B cell (primary cell): Measurements from ENCODE around the gene ATP5MC2. TPM values are rescaled to one million over a fixed set of nuclear protein-coding genes. Genes with fewer than 3 reads are reported as not detected.

Source experiments
- ATAC-seq: fragments of 200-7000 bp; cut with Tn5 transposase; one replicate; pipeline ENCODE4 v1.10.0; 2021; ENCODE audit warnings: low read depth, mild to moderate bottlenecking, moderate number of reproducible peaks, moderate library complexity
- CTCF ChIA-PET: fragments of 350-600 bp; sonication (Branson Sonifier 250); formaldehyde crosslinking; loops from one replicate; lab custom pipeline; 2021; ENCODE audit warnings: antibody characterized with exemption, inconsistent platforms; lab: Charles Lee
- POLR2A ChIA-PET: fragments of 350-600 bp; sonication (Branson Sonifier 250); formaldehyde crosslinking; loops from one replicate; lab custom pipeline; 2021; ENCODE audit warnings: antibody characterized with exemption; lab: Charles Lee
- DNase-seq: peaks from one replicate; pipeline ENCODE4 v3.0.0; 2013
- H2AFZ ChIP-seq: 2 replicates; pipeline ENCODE4 v1.6.1; 2012; ENCODE audit warnings: mild to moderate bottlenecking, low read depth, low read length; ENCODE audit not compliant: insufficient read depth, poor library complexity, severe bottlenecking
- H3K27ac ChIP-seq, 2 donors: 1 replicate in 1 of 2; 2 replicates in 1 of 2; pipeline ENCODE4 v1.5.1; 2012 to 2013; ENCODE audit warnings: low read length in 2 of 2, mild to moderate bottlenecking in 2 of 2, moderate library complexity in 1 of 2
- H3K27me3 ChIP-seq, 4 experiments: fragments of 200-600 bp in 1 of 4; sonication (generic) in 1 of 4; replicated peaks in 1 of 4; 1 replicate in 2 of 4; 2 replicates in 2 of 4; pipeline versions ENCODE4 v1.6.1 to v1.7.0; 2013 to 2016; ENCODE audit warnings: low read length in 3 of 4, mild to moderate bottlenecking in 2 of 4, mixed read lengths in 1 of 4, moderate library complexity in 1 of 4; ENCODE audit not compliant: insufficient read depth in 4 of 4, control insufficient read depth in 3 of 4; ENCODE audit errors: control extremely low read depth in 1 of 4
- H3K36me3 ChIP-seq, 2 experiments: replicated peaks in 1 of 2; 1 replicate in 1 of 2; 2 replicates in 1 of 2; pipeline versions ENCODE4 v1.6.1 to v1.7.1; 2013; ENCODE audit warnings: low read length in 1 of 2; ENCODE audit not compliant: insufficient read depth in 2 of 2, control insufficient read depth in 1 of 2; ENCODE audit errors: control extremely low read depth in 1 of 2, extremely low read depth in 1 of 2
- H3K4me1 ChIP-seq, 2 donors: fragments of 200-600 bp in 1 of 2; sonication (generic) in 1 of 2; 1 replicate in 1 of 2; 2 replicates in 1 of 2; pipeline versions ENCODE4 v1.5.1 to v1.6.1; 2013 to 2017; ENCODE audit warnings: low read length in 2 of 2; ENCODE audit not compliant: control insufficient read depth in 2 of 2, insufficient read depth in 2 of 2
- H3K4me2 ChIP-seq: replicated peaks from 2 replicates; pipeline ENCODE3; 2012; ENCODE audit warnings: mild to moderate bottlenecking, low read depth, low read length; ENCODE audit not compliant: poor library complexity, severe bottlenecking
- H3K4me3 ChIP-seq, 5 experiments: fragments of 200-600 bp in 1 of 5; sonication (generic) in 1 of 5; 1 replicate in 3 of 5; 2 replicates in 2 of 5; pipeline versions ENCODE4 v1.5.1 to v1.7.0; 2011 to 2016; ENCODE audit warnings: low read length in 4 of 5, mild to moderate bottlenecking in 4 of 5, low read depth in 2 of 5, control low read depth in 1 of 5, moderate library complexity in 1 of 5; ENCODE audit not compliant: insufficient read depth in 1 of 5; ENCODE audit errors: control extremely low read depth in 1 of 5, extremely low read depth in 1 of 5
- H3K79me2 ChIP-seq: fragments of 200-600 bp; sonication (generic); one replicate; pipeline ENCODE4 v1.6.0; 2016; ENCODE audit warnings: low read length; ENCODE audit not compliant: control insufficient read depth, insufficient read depth
- H3K9ac ChIP-seq: fragments of 200-600 bp; sonication (generic); 2 replicates; pipeline ENCODE4 v1.6.1; 2017; ENCODE audit warnings: mild to moderate bottlenecking, low read length, moderate library complexity
- H3K9me3 ChIP-seq, 3 donors: one replicate each; pipeline versions ENCODE4 v1.6.1 to v1.7.1; 2013; ENCODE audit warnings: low read length in 2 of 3; ENCODE audit not compliant: control insufficient read depth in 2 of 3, insufficient read depth in 1 of 3; ENCODE audit errors: control extremely low read depth in 1 of 3
- H4K20me1 ChIP-seq: 2 replicates; pipeline ENCODE4 v1.6.0; 2012; ENCODE audit warnings: mild to moderate bottlenecking, low read length; ENCODE audit not compliant: insufficient read depth, control insufficient read depth, poor library complexity, severe bottlenecking
- H3K27ac Mint-ChIP-seq: one replicate; pipeline ENCODE4 v1.8.0; 2021; ENCODE audit warnings: mixed read lengths
- H3K27me3 Mint-ChIP-seq: one replicate; pipeline ENCODE4 v1.8.0; 2021; ENCODE audit warnings: mixed read lengths
- H3K4me1 Mint-ChIP-seq: one replicate; pipeline ENCODE4 v1.8.0; 2021; ENCODE audit warnings: mixed read lengths
- H3K4me3 Mint-ChIP-seq: one replicate; pipeline ENCODE4 v1.8.0; 2021; ENCODE audit warnings: mixed read lengths
- H3K9me3 Mint-ChIP-seq: one replicate; pipeline ENCODE4 v1.8.0; 2022; ENCODE audit warnings: mixed read lengths; ENCODE audit not compliant: insufficient read depth
- EZH2 ChIP-seq: IDR thresholded peaks from 2 replicates; pipeline ENCODE4 v1.6.1; 2012; ENCODE audit warnings: borderline replicate concordance, low read depth, mild to moderate bottlenecking, moderate library complexity, low read length; ENCODE audit not compliant: insufficient read depth, poor library complexity, severe bottlenecking
- WGBS: methylation state at CpG from one replicate; pipeline ENCODE4 v1.1.5; 2013; ENCODE audit warnings: missing lambda C conversion rate; ENCODE audit not compliant: insufficient coverage; 5-methylcytosine and 5-hydroxymethylcytosine counted together
- intact Hi-C: fragments of 100-400 bp; cut with micrococcal nuclease; formaldehyde crosslinking; loops from one replicate; pipeline ENCODE4 v1.10.0; 2022
- polyA plus RNA-seq: library from polyadenylated mRNA; depleted of rRNA; stranded (reverse); fragments of >200 nt; gene quantifications from 2 replicates; pipeline ENCODE4 v1.2.3, GENCODE V29; 2012
- total RNA-seq, 2 donors: library from RNA; stranded (reverse); fragments of 120-200 nt in 1 of 2; gene quantifications; 1 replicate in 1 of 2; 2 replicates in 1 of 2; pipeline versions ENCODE4 v1.2.3 to v1.2.4, GENCODE V29; 2013 to 2022
- TF ChIP-seq, protein P1 (sequence below): fragments of 200-600 bp; IDR thresholded peaks from one replicate; pipeline ENCODE4 v1.8.0; 2022; ENCODE audit warnings: antibody characterized with exemption, mild to moderate bottlenecking

Gene ATP5MC2
- total and polyA plus RNA-seq, 2 donors (not counting 1 experiment from before 2014, with no cell fraction given) = 212 to 435 TPM

DNA sequence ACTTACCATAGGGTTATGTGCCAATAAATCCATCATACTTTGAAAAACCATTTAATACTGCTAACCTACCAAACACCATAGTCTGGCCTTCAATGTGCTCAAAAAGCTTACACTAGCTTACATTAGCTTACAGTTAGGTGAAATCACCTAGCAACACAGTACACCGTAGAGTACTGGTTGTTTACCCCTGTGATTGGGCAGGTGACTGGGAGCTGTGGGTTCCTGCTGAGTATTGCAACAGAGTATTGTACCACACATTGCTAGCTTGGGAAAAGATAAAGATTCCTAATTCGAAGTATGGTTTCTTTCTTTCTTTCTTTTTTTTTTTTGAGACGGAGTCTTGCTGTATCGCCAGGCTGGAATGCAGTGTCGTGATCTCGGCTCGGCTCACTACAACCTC, 5.6 kb downstream of the ATP5MC2 start:
- peaks cover 36% of the 10 kb centered on the region for H3K79me2 ChIP-seq
- POLR2A ChIA-PET = no interaction called here
- no peak overlapping the region for H3K27ac Mint-ChIP-seq

DNA sequence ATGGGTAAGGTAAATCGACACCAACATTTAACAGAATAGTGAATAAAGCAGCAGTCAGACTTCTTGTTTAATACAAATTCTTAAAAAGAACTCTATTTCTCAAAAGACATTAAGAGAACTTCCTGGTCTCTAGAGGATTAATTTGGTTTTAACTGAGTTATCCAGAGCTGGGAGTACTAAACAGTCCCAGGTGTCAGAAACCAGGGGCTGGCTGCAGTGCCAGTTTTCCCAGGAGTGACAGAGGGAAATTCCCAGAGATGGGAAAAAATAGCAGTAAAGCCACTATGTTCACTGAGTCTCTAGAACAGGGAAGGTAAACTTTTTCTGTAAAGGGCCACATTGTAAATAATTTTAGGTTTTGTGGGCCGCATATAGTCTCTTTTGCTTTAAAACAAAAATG, 8.8 kb downstream of the ATP5MC2 start:
- ATAC-seq (no peak), DNase-seq (no peak)
- peaks cover 11 to 67% of the 10 kb centered on the region in 2 experiments for H3K36me3 ChIP-seq
- no peaks in the 10 kb centered on the region for H3K9me3 ChIP-seq
- H4K20me1 ChIP-seq = peaks cover 26% of the 10 kb centered on the region
- WGBS = 80% methylated on average over 1 of the region's 2 CpGs
- no peak overlapping the region for H3K9ac ChIP-seq
- no peaks in the 10 kb centered on the region for H3K27me3 ChIP-seq
- POLR2A ChIA-PET = no interaction called here
- Mint-ChIP-seq H3K27me3 (no peaks in the 10 kb centered on the region), H3K4me3 (no peak overlapping the region), H3K9me3 (no peaks in the 10 kb centered on the region), H3K27ac (no peak overlapping the region), H3K4me1 (peaks cover 4% of the 10 kb centered on the region)
- no peak overlapping the region for H3K4me2 ChIP-seq
- H3K4me3 ChIP-seq = no peak overlapping the region
- H3K27ac ChIP-seq = no peak overlapping the region
- H3K4me1 ChIP-seq = no peaks in the 10 kb centered on the region
- H3K79me2 ChIP-seq = peaks cover 9% of the 10 kb centered on the region
- intact Hi-C loops = no loop called here
- CTCF ChIA-PET = interaction anchor here (1.4 kb wide), 1 partner anchor 8 kb away, joined by 4 read pairs; the partner anchor contains the start of gene ATP5MC2
- H2AFZ ChIP-seq = no peak overlapping the region
- no peak for TF ChIP-seq EZH2
- TF ChIP-seq, protein P1, sequence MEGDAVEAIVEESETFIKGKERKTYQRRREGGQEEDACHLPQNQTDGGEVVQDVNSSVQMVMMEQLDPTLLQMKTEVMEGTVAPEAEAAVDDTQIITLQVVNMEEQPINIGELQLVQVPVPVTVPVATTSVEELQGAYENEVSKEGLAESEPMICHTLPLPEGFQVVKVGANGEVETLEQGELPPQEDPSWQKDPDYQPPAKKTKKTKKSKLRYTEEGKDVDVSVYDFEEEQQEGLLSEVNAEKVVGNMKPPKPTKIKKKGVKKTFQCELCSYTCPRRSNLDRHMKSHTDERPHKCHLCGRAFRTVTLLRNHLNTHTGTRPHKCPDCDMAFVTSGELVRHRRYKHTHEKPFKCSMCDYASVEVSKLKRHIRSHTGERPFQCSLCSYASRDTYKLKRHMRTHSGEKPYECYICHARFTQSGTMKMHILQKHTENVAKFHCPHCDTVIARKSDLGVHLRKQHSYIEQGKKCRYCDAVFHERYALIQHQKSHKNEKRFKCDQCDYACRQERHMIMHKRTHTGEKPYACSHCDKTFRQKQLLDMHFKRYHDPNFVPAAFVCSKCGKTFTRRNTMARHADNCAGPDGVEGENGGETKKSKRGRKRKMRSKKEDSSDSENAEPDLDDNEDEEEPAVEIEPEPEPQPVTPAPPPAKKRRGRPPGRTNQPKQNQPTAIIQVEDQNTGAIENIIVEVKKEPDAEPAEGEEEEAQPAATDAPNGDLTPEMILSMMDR = no peak

More for the DNA sequence above, 5.6 kb downstream of the ATP5MC2 start:
- no peaks in the 10 kb centered on the region for H3K27me3 Mint-ChIP-seq
- Histone ChIP-seq H3K9me3 (no peaks in the 10 kb centered on the region), H3K27me3 (no peaks in the 10 kb centered on the region), H3K4me2 (no peak overlapping the region), H3K9ac (no peak overlapping the region), H3K4me3 (no peak overlapping the region), H3K4me1 (peaks cover 5 to 10% of the 10 kb centered on the region in 2 donors), H4K20me1 (peaks cover 26% of the 10 kb centered on the region), H3K36me3 (peaks cover 7 to 63% of the 10 kb centered on the region in 2 experiments), H3K27ac (no peak overlapping the region), H2AFZ (no peak overlapping the region)
- H3K4me1 Mint-ChIP-seq = peaks cover 19% of the 10 kb centered on the region
- intact Hi-C loops = loop anchor here (1.0 kb wide), 1 partner anchor 44 kb away; no protein-coding TSS in a partner anchor
- CTCF ChIA-PET = interaction anchor here (1.3 kb wide), 1 partner anchor 10 kb away, joined by 4 read pairs; no protein-coding TSS in a partner anchor
- TF ChIP-seq, protein P1 = no peak
- no peak for TF ChIP-seq EZH2
- no peaks in the 10 kb centered on the region for H3K9me3 Mint-ChIP-seq
- no peak overlapping the region for H3K4me3 Mint-ChIP-seq
- no peak for DNase-seq
- WGBS = no CpG with 5 or more reads among the region's 7 CpGs
- ATAC-seq = no peak
